Measurements from ENCODE around the gene NR5A2.

NR5A2 gene

GRCh38 chr1:200128944-200129879, 101.7 kb downstream of the NR5A2 start:
- FAIRE-seq: no peak

- no peak for FAIRE-seq
These were observed 103.0 kb downstream of the NR5A2 start for GRCh38 chr1:200130552-200130951.

- FAIRE-seq: no peak
These were observed 104.1 kb downstream of the NR5A2 start for GRCh38 chr1:200131551-200132125.

GRCh38 chr1:200133123-200133522, 105.6 kb downstream of the NR5A2 start:
- FAIRE-seq: no peak

GRCh38 chr1:200134116-200134515, 106.6 kb downstream of the NR5A2 start:
- FAIRE-seq: no peak

GRCh38 chr1:200136384-200136783, 108.9 kb downstream of the NR5A2 start:
- FAIRE-seq: no peak

- FAIRE-seq: peak; percentile 29
These were observed 112.2 kb downstream of the NR5A2 start for GRCh38 chr1:200139661-200140250.

- no peak for FAIRE-seq
These were observed 115.8 kb downstream of the NR5A2 start for GRCh38 chr1:200143347-200143746.

- no peak for FAIRE-seq
These were observed 118.6 kb downstream of the NR5A2 start for GRCh38 chr1:200146100-200146499.

GRCh38 chr1:200147094-200147493, 119.6 kb downstream of the NR5A2 start:
- FAIRE-seq: no peak

GRCh38 chr1:200147742-200148141, 120.2 kb downstream of the NR5A2 start:
- no peak for FAIRE-seq

GRCh38 chr1:200150006-200150405, 122.5 kb downstream of the NR5A2 start:
- no peak for FAIRE-seq

- no peak for FAIRE-seq
These were observed 123.2 kb downstream of the NR5A2 start for GRCh38 chr1:200150721-200151120.

GRCh38 chr1:200152336-200152735, 124.8 kb downstream of the NR5A2 start:
- no peak for FAIRE-seq

- no peak for FAIRE-seq
These were observed 126.0 kb downstream of the NR5A2 start for GRCh38 chr1:200153277-200154055.

GRCh38 chr1:200154069-200154767, 126.7 kb downstream of the NR5A2 start:
- no peak for FAIRE-seq

GRCh38 chr1:200157715-200158114, 130.2 kb downstream of the NR5A2 start:
- no peak for FAIRE-seq

- FAIRE-seq: no peak
These were observed 134.3 kb downstream of the NR5A2 start for GRCh38 chr1:200161801-200162200.

GRCh38 chr1:200162258-200162657, 134.7 kb downstream of the NR5A2 start:
- no peak for FAIRE-seq

- FAIRE-seq: no peak
These were observed 135.4 kb downstream of the NR5A2 start for GRCh38 chr1:200162877-200163276.

- no peak for FAIRE-seq
These were observed 136.4 kb downstream of the NR5A2 start for GRCh38 chr1:200163911-200164310.

- no peak for FAIRE-seq
These were observed 138.1 kb downstream of the NR5A2 start for GRCh38 chr1:200165493-200166220.
